ENCODE measurements around the gene SLIT3. TPM values are rescaled to one million over a fixed set of nuclear protein-coding genes. Genes with fewer than 3 reads are reported as not detected.
"Not testable (repeated sequence)": the region's sequence is repeated elsewhere in the genome, so short reads cannot be mapped to it uniquely, and the experiment has no call there.

Gene SLIT3
- total RNA-seq, 1 donor from 2014 or later = 70.0 TPM

GRCh38 chr5:168637793-168638192 lies 663.1 kb downstream of the SLIT3 start:
- H3K27ac ChIP-seq = no peak overlapping the region
- DNase-seq = no peak
- TF ChIP-seq, protein P1, sequence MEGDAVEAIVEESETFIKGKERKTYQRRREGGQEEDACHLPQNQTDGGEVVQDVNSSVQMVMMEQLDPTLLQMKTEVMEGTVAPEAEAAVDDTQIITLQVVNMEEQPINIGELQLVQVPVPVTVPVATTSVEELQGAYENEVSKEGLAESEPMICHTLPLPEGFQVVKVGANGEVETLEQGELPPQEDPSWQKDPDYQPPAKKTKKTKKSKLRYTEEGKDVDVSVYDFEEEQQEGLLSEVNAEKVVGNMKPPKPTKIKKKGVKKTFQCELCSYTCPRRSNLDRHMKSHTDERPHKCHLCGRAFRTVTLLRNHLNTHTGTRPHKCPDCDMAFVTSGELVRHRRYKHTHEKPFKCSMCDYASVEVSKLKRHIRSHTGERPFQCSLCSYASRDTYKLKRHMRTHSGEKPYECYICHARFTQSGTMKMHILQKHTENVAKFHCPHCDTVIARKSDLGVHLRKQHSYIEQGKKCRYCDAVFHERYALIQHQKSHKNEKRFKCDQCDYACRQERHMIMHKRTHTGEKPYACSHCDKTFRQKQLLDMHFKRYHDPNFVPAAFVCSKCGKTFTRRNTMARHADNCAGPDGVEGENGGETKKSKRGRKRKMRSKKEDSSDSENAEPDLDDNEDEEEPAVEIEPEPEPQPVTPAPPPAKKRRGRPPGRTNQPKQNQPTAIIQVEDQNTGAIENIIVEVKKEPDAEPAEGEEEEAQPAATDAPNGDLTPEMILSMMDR (IDR thresholded peaks at IDR 0.05) = no peak
- no peaks in the 10 kb centered on the region for H3K4me1 ChIP-seq
- H3K27me3 ChIP-seq = no peaks in the 10 kb centered on the region
- H3K4me3 ChIP-seq = no peak overlapping the region
- no peaks in the 10 kb centered on the region for H3K9me3 ChIP-seq
- intact Hi-C loops (cut with DNase I) = no loop called here
- no peak for ATAC-seq
- H3K36me3 ChIP-seq = no peaks in the 10 kb centered on the region

GRCh38 chr5:168637281-168637680 lies 663.7 kb downstream of the SLIT3 start:
- Histone ChIP-seq H3K36me3 (no peaks in the 10 kb centered on the region), H3K4me3 (no peak overlapping the region), H3K27ac (no peak overlapping the region), H3K4me1 (no peaks in the 10 kb centered on the region), H3K27me3 (no peaks in the 10 kb centered on the region), H3K9me3 (no peaks in the 10 kb centered on the region)
- ATAC-seq = no peak
- intact Hi-C loops (cut with DNase I) = no loop called here
- TF ChIP-seq, protein P1 (IDR thresholded peaks at IDR 0.05) = no peak
- DNase-seq = no peak

- H3K9me3 ChIP-seq; H3K27ac ChIP-seq; H3K36me3 ChIP-seq; H3K4me3 ChIP-seq; ATAC-seq; DNase-seq; H3K27me3 ChIP-seq; H3K4me1 ChIP-seq; intact Hi-C loops (cut with DNase I): not testable (repeated sequence)
Observed at GRCh38 chr5:168630958-168631357, 670.0 kb downstream of the SLIT3 start.

- no peaks in the 10 kb centered on the region for H3K27me3 ChIP-seq
- DNase-seq = no peak
- H3K36me3 ChIP-seq = no peaks in the 10 kb centered on the region
- intact Hi-C loops (cut with DNase I) = no loop called here
- no peaks in the 10 kb centered on the region for H3K4me1 ChIP-seq
- no peaks in the 10 kb centered on the region for H3K9me3 ChIP-seq
- no peak overlapping the region for H3K27ac ChIP-seq
- TF ChIP-seq, protein P1 (IDR thresholded peaks at IDR 0.05) = no peak
- no peak for ATAC-seq
- no peak overlapping the region for H3K4me3 ChIP-seq
Observed at GRCh38 chr5:168624850-168625364, 676.0 kb downstream of the SLIT3 start.

- Histone ChIP-seq H3K27ac (no peak overlapping the region), H3K4me3 (no peak overlapping the region), H3K9me3 (no peaks in the 10 kb centered on the region), H3K4me1 (no peaks in the 10 kb centered on the region), H3K27me3 (no peaks in the 10 kb centered on the region), H3K36me3 (no peaks in the 10 kb centered on the region)
- TF ChIP-seq, protein P1 (IDR thresholded peaks at IDR 0.05) = no peak
- intact Hi-C loops (cut with DNase I) = no loop called here
- DNase-seq (no peak), ATAC-seq (no peak)
Observed at GRCh38 chr5:168620807-168621206, 680.1 kb downstream of the SLIT3 start.

- H3K4me3 ChIP-seq = no peak overlapping the region
- no peak overlapping the region for H3K27ac ChIP-seq
- H3K27me3 ChIP-seq = no peaks in the 10 kb centered on the region
- TF ChIP-seq, protein P1 (IDR thresholded peaks at IDR 0.05) = no peak
- H3K9me3 ChIP-seq = no peaks in the 10 kb centered on the region
- H3K36me3 ChIP-seq = no peaks in the 10 kb centered on the region
- DNase-seq (no peak), ATAC-seq (peak; percentile 20)
- no peaks in the 10 kb centered on the region for H3K4me1 ChIP-seq
- intact Hi-C loops (cut with DNase I) = no loop called here
Observed at GRCh38 chr5:168614661-168615060, 686.3 kb downstream of the SLIT3 start.

Measured in upper lobe of right lung (tissue), 1 donor.